ENCODE measurements around the gene NTNG2. TPM values are rescaled to one million over a fixed set of nuclear protein-coding genes. Genes with fewer than 3 reads are reported as not detected.

The NTNG2 gene
- polyA plus RNA-seq, 6 donors from 2014 or later: 0.35 to 4.0 (median 1.4) TPM

GRCh38 chr9:132204883-132205282 is 43.0 kb downstream of the NTNG2 start:
- ATAC-seq (ENCODE audit: low read depth in 2 of 2): no peak
- no peak overlapping the region for H3K4me3 Mint-ChIP-seq

GRCh38 chr9:132207215-132207614 is 45.4 kb downstream of the NTNG2 start:
- Mint-ChIP-seq H3K27ac (no peak overlapping the region), H3K4me1 (no peaks in the 10 kb centered on the region), H3K27me3 (peaks cover 10 to 59% (median 44%) of the 10 kb centered on the region in 3 donors), H3K36me3 (peaks cover 10% of the 10 kb centered on the region in 2 donors), H3K4me3 (no peak overlapping the region), H3K9me3 (peaks cover 6 to 14% (median 8%) of the 10 kb centered on the region in 7 donors)
- DNase-seq (no peak), ATAC-seq (ENCODE audit: low read depth in 2 of 2) (no peak)

More at GRCh38 chr9:132204883-132205282, 43.0 kb downstream of the NTNG2 start:
- Mint-ChIP-seq H3K27me3 (peaks cover 16 to 74% (median 65%) of the 10 kb centered on the region in 3 donors), H3K36me3 (peaks cover 10 to 11% of the 10 kb centered on the region in 2 donors), H3K4me1 (no peaks in the 10 kb centered on the region), H3K9me3 (peaks cover 6 to 14% (median 9%) of the 10 kb centered on the region in 7 donors), H3K27ac (peak overlapping the region in 1 of 6 donors; percentile 39)
- DNase-seq: no peak

GRCh38 chr9:132207839-132208615 is 46.2 kb downstream of the NTNG2 start:
- DNase-seq (no peak), ATAC-seq (ENCODE audit: low read depth in 2 of 2) (no peak)
- Mint-ChIP-seq H3K4me1 (no peaks in the 10 kb centered on the region), H3K27ac (no peak overlapping the region), H3K27me3 (peaks cover 14 to 50% (median 42%) of the 10 kb centered on the region in 3 donors), H3K4me3 (no peak overlapping the region), H3K36me3 (peaks cover 10% of the 10 kb centered on the region in 2 donors), H3K9me3 (peaks cover 6 to 14% (median 9%) of the 10 kb centered on the region in 7 donors)

GRCh38 chr9:132209228-132209627 is 47.4 kb downstream of the NTNG2 start:
- Mint-ChIP-seq H3K27ac (peak overlapping the region in 1 of 6 donors; percentile 15), H3K4me3 (no peak overlapping the region), H3K9me3 (peaks cover 4 to 13% (median 9%) of the 10 kb centered on the region in 7 donors)

GRCh38 chr9:132210472-132211145 is 48.8 kb downstream of the NTNG2 start:
- H3K4me1 Mint-ChIP-seq: no peaks in the 10 kb centered on the region
- DNase-seq (no peak), ATAC-seq (ENCODE audit: low read depth in 2 of 2) (no peak)
- H3K9me3 Mint-ChIP-seq: peaks cover 0 to 1% (median 0%) of the 10 kb centered on the region in 7 donors
- H3K4me3 Mint-ChIP-seq: no peak overlapping the region
- H3K27me3 Mint-ChIP-seq: peaks cover 9 to 29% (median 25%) of the 10 kb centered on the region in 3 donors
- no peaks in the 10 kb centered on the region for H3K36me3 Mint-ChIP-seq
- no peak overlapping the region for H3K27ac Mint-ChIP-seq

More at GRCh38 chr9:132209228-132209627, 47.4 kb downstream of the NTNG2 start:
- no peak for DNase-seq
- peaks cover 14 to 38% (median 35%) of the 10 kb centered on the region in 3 donors for H3K27me3 Mint-ChIP-seq
- no peaks in the 10 kb centered on the region for H3K4me1 Mint-ChIP-seq
- no peak for ATAC-seq (ENCODE audit: low read depth in 2 of 2)
- H3K36me3 Mint-ChIP-seq: peaks cover 9 to 10% of the 10 kb centered on the region in 2 donors

GRCh38 chr9:132211570-132211969 is 49.7 kb downstream of the NTNG2 start:
- ATAC-seq (ENCODE audit: low read depth in 2 of 2) (no peak), DNase-seq (no peak)
- H3K27ac Mint-ChIP-seq: peak overlapping the region in 1 of 6 donors; percentile 5
- H3K4me3 Mint-ChIP-seq: peak overlapping the region in 1 of 8 donors; percentile 21
- H3K36me3 Mint-ChIP-seq: no peaks in the 10 kb centered on the region
- H3K4me1 Mint-ChIP-seq: no peaks in the 10 kb centered on the region
- peaks cover 0 to 1% (median 0%) of the 10 kb centered on the region in 7 donors for H3K9me3 Mint-ChIP-seq
- H3K27me3 Mint-ChIP-seq: peaks cover 9 to 38% (median 24%) of the 10 kb centered on the region in 3 donors

- Mint-ChIP-seq H3K27ac (no peak overlapping the region), H3K9me3 (peaks cover 0 to 1% (median 0%) of the 10 kb centered on the region in 7 donors), H3K4me3 (peak overlapping the region in 1 of 8 donors; percentile 60), H3K27me3 (peaks cover 2 to 38% (median 5%) of the 10 kb centered on the region in 3 donors), H3K36me3 (no peaks in the 10 kb centered on the region), H3K4me1 (no peaks in the 10 kb centered on the region)
- DNase-seq (no peak), ATAC-seq (ENCODE audit: low read depth in 2 of 2) (no peak)
Observed at GRCh38 chr9:132214027-132214622, 52.3 kb downstream of the NTNG2 start.

GRCh38 chr9:132216861-132217619 is 55.2 kb downstream of the NTNG2 start:
- Mint-ChIP-seq H3K4me1 (no peaks in the 10 kb centered on the region), H3K27me3 (peaks cover 9 to 41% (median 10%) of the 10 kb centered on the region in 3 donors), H3K27ac (no peak overlapping the region), H3K4me3 (no peak overlapping the region), H3K36me3 (no peaks in the 10 kb centered on the region), H3K9me3 (peaks cover 0 to 1% (median 0%) of the 10 kb centered on the region in 7 donors)
- DNase-seq (no peak), ATAC-seq (ENCODE audit: low read depth in 2 of 2) (no peak)

- Mint-ChIP-seq H3K27me3 (peaks cover 4 to 41% (median 10%) of the 10 kb centered on the region in 3 donors), H3K27ac (no peak overlapping the region), H3K9me3 (no peaks in the 10 kb centered on the region), H3K36me3 (no peaks in the 10 kb centered on the region), H3K4me3 (no peak overlapping the region), H3K4me1 (no peaks in the 10 kb centered on the region)
- ATAC-seq (ENCODE audit: low read depth in 2 of 2) (no peak), DNase-seq (no peak)
Observed at GRCh38 chr9:132218208-132218607, 56.4 kb downstream of the NTNG2 start.

GRCh38 chr9:132221941-132222340 is 60.1 kb downstream of the NTNG2 start:
- H3K36me3 Mint-ChIP-seq: no peaks in the 10 kb centered on the region
- peak overlapping the region in 1 of 6 donors; percentile 65 for H3K27ac Mint-ChIP-seq
- ATAC-seq (ENCODE audit: low read depth in 2 of 2) (no peak), DNase-seq (no peak)
- H3K4me1 Mint-ChIP-seq: no peaks in the 10 kb centered on the region
- no peak overlapping the region for H3K4me3 Mint-ChIP-seq
- peaks cover 8 to 30% (median 13%) of the 10 kb centered on the region in 3 donors for H3K27me3 Mint-ChIP-seq
- H3K9me3 Mint-ChIP-seq: no peaks in the 10 kb centered on the region

GRCh38 chr9:132224645-132225044 is 62.8 kb downstream of the NTNG2 start:
- Mint-ChIP-seq H3K27ac (no peak overlapping the region), H3K9me3 (no peaks in the 10 kb centered on the region), H3K4me1 (no peaks in the 10 kb centered on the region), H3K36me3 (no peaks in the 10 kb centered on the region), H3K27me3 (peaks cover 8 to 34% (median 30%) of the 10 kb centered on the region in 3 donors), H3K4me3 (no peak overlapping the region)
- ATAC-seq (ENCODE audit: low read depth in 2 of 2) (no peak), DNase-seq (no peak)

GRCh38 chr9:132226571-132227430 is 64.9 kb downstream of the NTNG2 start:
- no peak for ATAC-seq (ENCODE audit: low read depth in 2 of 2)
- Mint-ChIP-seq H3K4me1 (no peaks in the 10 kb centered on the region), H3K27ac (no peak overlapping the region)

More at GRCh38 chr9:132226571-132227430, 64.9 kb downstream of the NTNG2 start:
- H3K36me3 Mint-ChIP-seq: no peaks in the 10 kb centered on the region
- peaks cover 5 to 38% (median 26%) of the 10 kb centered on the region in 3 donors for H3K27me3 Mint-ChIP-seq
- H3K9me3 Mint-ChIP-seq: no peaks in the 10 kb centered on the region
- no peak for DNase-seq
- no peak overlapping the region for H3K4me3 Mint-ChIP-seq

Data from naive B cell (primary cell).